CD14-positive monocyte (primary cell): ENCODE measurements around the gene TOGARAM1. TPM values are rescaled to one million over a fixed set of nuclear protein-coding genes. Genes with fewer than 3 reads are reported as not detected.
A peak's percentile ranks its signal among the peaks of the same experiment; 100 is the strongest.

Source experiments
- DNase-seq, 3 donors: peaks; one replicate each; pipeline ENCODE4 v3.0.0-alpha.2; 2011 to 2022
- H2AFZ ChIP-seq: 2 replicates; pipeline ENCODE4 v1.6.0; 2012; ENCODE audit warnings: mild to moderate bottlenecking, low read depth, low read length, inconsistent platforms; ENCODE audit not compliant: insufficient read depth, poor library complexity, severe bottlenecking
- H3K27ac ChIP-seq, 2 donors: 1 replicate in 1 of 2; 2 replicates in 1 of 2; pipeline ENCODE4 v1.5.1; 2012 to 2013; ENCODE audit warnings: low read length in 2 of 2, control low read depth in 1 of 2, inconsistent platforms in 1 of 2, low read depth in 1 of 2, mild to moderate bottlenecking in 1 of 2
- H3K27me3 ChIP-seq, 2 donors: one replicate each; pipeline versions ENCODE4 v1.6.0 to v1.6.1; 2011 to 2013; ENCODE audit warnings: low read length in 2 of 2; ENCODE audit not compliant: control insufficient read depth in 2 of 2, insufficient read depth in 2 of 2
- H3K36me3 ChIP-seq, 2 donors: replicated peaks in 1 of 2; 1 replicate in 1 of 2; 2 replicates in 1 of 2; pipeline versions ENCODE4 v1.5.1 to v1.6.1; 2012 to 2013; ENCODE audit warnings: low read length in 2 of 2, control low read depth in 1 of 2, inconsistent platforms in 1 of 2, mild to moderate bottlenecking in 1 of 2; ENCODE audit not compliant: insufficient read depth in 2 of 2, control insufficient read depth in 1 of 2
- H3K4me1 ChIP-seq, 2 donors: 1 replicate in 1 of 2; 2 replicates in 1 of 2; pipeline versions ENCODE4 v1.5.1 to v1.6.1; 2012 to 2013; ENCODE audit warnings: low read length in 2 of 2, control low read depth in 1 of 2, inconsistent platforms in 1 of 2, mild to moderate bottlenecking in 1 of 2, moderate library complexity in 1 of 2; ENCODE audit not compliant: insufficient read depth in 2 of 2, control insufficient read depth in 1 of 2
- H3K4me2 ChIP-seq: replicated peaks from 2 replicates; pipeline ENCODE3; 2012; ENCODE audit warnings: low read length, moderate library complexity, mild to moderate bottlenecking; ENCODE audit not compliant: poor library complexity, severe bottlenecking; ENCODE audit errors: extremely low read depth
- H3K4me3 ChIP-seq, 3 experiments: fragments of 200-600 bp in 1 of 3; sonication (generic) in 1 of 3; replicated peaks in 1 of 3; 1 replicate in 2 of 3; 2 replicates in 1 of 3; pipeline ENCODE4 v1.5.1; 2011 to 2013; ENCODE audit warnings: low read length in 3 of 3, mild to moderate bottlenecking in 3 of 3, control low read depth in 2 of 3, low read depth in 2 of 3, inconsistent platforms in 1 of 3, moderate library complexity in 1 of 3
- H3K79me2 ChIP-seq: 2 replicates; pipeline ENCODE4 v1.6.0; 2012; ENCODE audit warnings: mild to moderate bottlenecking, control low read depth, inconsistent platforms, low read length, moderate library complexity; ENCODE audit not compliant: insufficient read depth
- H3K9ac ChIP-seq: 2 replicates; pipeline ENCODE4 v1.6.0; 2017; ENCODE audit warnings: low read length, mild to moderate bottlenecking; ENCODE audit not compliant: insufficient read depth, poor library complexity, severe bottlenecking
- H3K9me3 ChIP-seq, 2 donors: replicated peaks in 1 of 2; 1 replicate in 1 of 2; 2 replicates in 1 of 2; pipeline versions ENCODE4 v1.5.1 to v1.6.1; 2012 to 2013; ENCODE audit warnings: low read length in 2 of 2, control low read depth in 1 of 2; ENCODE audit not compliant: control insufficient read depth in 1 of 2, insufficient read depth in 1 of 2
- H4K20me1 ChIP-seq: 2 replicates; pipeline ENCODE4 v1.6.0; 2012; ENCODE audit warnings: mild to moderate bottlenecking, low read length, control low read depth, moderate library complexity; ENCODE audit not compliant: insufficient read depth
- H3K27ac Mint-ChIP-seq, 7 donors: one replicate each; pipeline ENCODE4 v1.8.0; 2020; ENCODE audit warnings: mild to moderate bottlenecking in 7 of 7, mixed read lengths in 7 of 7, moderate library complexity in 6 of 7, inconsistent platforms in 2 of 7
- H3K27me3 Mint-ChIP-seq, 3 donors: one replicate each; pipeline ENCODE4 v1.8.0; 2021 to 2022; ENCODE audit warnings: low read depth in 3 of 3, mild to moderate bottlenecking in 3 of 3, mixed read lengths in 3 of 3, moderate library complexity in 3 of 3, inconsistent platforms in 1 of 3
- H3K36me3 Mint-ChIP-seq, 2 donors: one replicate each; pipeline ENCODE4 v1.8.0; 2020; ENCODE audit warnings: mixed read lengths in 2 of 2, inconsistent platforms in 1 of 2, mild to moderate bottlenecking in 1 of 2
- H3K4me1 Mint-ChIP-seq: one replicate; pipeline ENCODE4 v1.8.0; 2020; ENCODE audit warnings: mild to moderate bottlenecking, mixed read lengths
- H3K4me3 Mint-ChIP-seq, 2 donors: one replicate each; pipeline ENCODE4 v1.8.0; 2020; ENCODE audit warnings: mild to moderate bottlenecking in 2 of 2, mixed read lengths in 2 of 2, moderate library complexity in 1 of 2
- H3K9me3 Mint-ChIP-seq, 7 donors: one replicate each; pipeline ENCODE4 v1.8.0; 2020 to 2022; ENCODE audit warnings: mixed read lengths in 7 of 7, mild to moderate bottlenecking in 6 of 7, moderate library complexity in 6 of 7, inconsistent platforms in 2 of 7
- WGBS: methylation state at CpG from one replicate; pipeline ENCODE4 v1.1.5; 2013; ENCODE audit warnings: missing lambda C conversion rate; ENCODE audit not compliant: insufficient coverage; 5-methylcytosine and 5-hydroxymethylcytosine counted together
- intact Hi-C, 2 donors: fragments of 100-400 bp; cut with micrococcal nuclease; formaldehyde crosslinking; loops; one replicate each; pipeline versions ENCODE4 v1.15.0 to v1.15.1; 2023
- polyA plus RNA-seq, 3 donors: library from polyadenylated mRNA; depleted of rRNA in 1 of 3; unstranded in 2 of 3; stranded (reverse) in 1 of 3; fragments of 300-500 nt in 2 of 3; fragments of >200 nt in 1 of 3; fragmentation: Illumina TruSeq in 2 of 3; gene quantifications; 1 replicate in 2 of 3; 2 replicates in 1 of 3; pipeline ENCODE4 v1.2.3, GENCODE V29; 2012 to 2021
- small RNA-seq: library from RNA; depleted of rRNA; stranded (forward); fragments of <200 nt; gene quantifications from one replicate; pipeline ENCODE3, GENCODE V24; 2012; ENCODE audit warnings: low read depth; ENCODE audit not compliant: insufficient read length
- TF ChIP-seq, protein P1 (sequence below): fragments of 200-600 bp; IDR thresholded peaks from one replicate; pipeline ENCODE4 v1.8.0; 2022; ENCODE audit warnings: antibody characterized with exemption, mild to moderate bottlenecking

Gene TOGARAM1
- polyA plus RNA-seq, 3 donors, result 2.6 to 3.8 (median 3.4) TPM

DNA sequence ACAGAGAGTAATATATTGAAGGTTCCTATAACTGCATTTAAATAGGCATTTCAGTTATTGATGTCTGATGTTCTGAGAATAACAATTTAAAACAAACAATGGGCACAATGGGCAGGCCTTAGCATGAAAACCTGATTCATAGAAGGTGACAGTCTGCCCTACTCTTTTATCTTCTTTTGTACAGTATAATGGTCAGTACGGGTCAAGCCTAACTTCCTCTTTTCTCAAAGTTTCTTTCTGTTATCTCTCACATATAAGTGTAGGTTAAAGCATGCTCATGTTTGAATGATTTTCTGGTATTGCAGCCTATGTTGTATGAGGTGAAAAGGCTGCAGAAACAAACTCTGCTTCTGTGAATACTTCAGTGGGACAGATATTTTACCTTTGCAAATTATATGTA lies 158.1 kb downstream of the TOGARAM1 start:
- Histone ChIP-seq H4K20me1 (no peaks in the 10 kb centered on the region), H2AFZ (no peak overlapping the region), H3K4me3 (no peak overlapping the region), H3K36me3 (peaks cover 66 to 96% of the 10 kb centered on the region in 2 donors), H3K9ac (no peak overlapping the region), H3K27me3 (no peaks in the 10 kb centered on the region), H3K4me1 (no peaks in the 10 kb centered on the region), H3K27ac (peak overlapping the region in 1 of 2 donors; percentile 2), H3K79me2 (no peaks in the 10 kb centered on the region), H3K9me3 (no peaks in the 10 kb centered on the region), H3K4me2 (no peak overlapping the region)
- peaks cover 0 to 2% (median 0%) of the 10 kb centered on the region in 7 donors for H3K9me3 Mint-ChIP-seq
- intact Hi-C loops, result no loop called here
- DNase-seq, result no peak
- peaks cover 52 to 85% of the 10 kb centered on the region in 2 donors for H3K36me3 Mint-ChIP-seq
- no CpG with 5 or more reads among the region's 1 CpG for WGBS
- no peak overlapping the region for H3K4me3 Mint-ChIP-seq
- H3K27me3 Mint-ChIP-seq, result no peaks in the 10 kb centered on the region
- H3K27ac Mint-ChIP-seq, result no peak overlapping the region
- H3K4me1 Mint-ChIP-seq, result no peaks in the 10 kb centered on the region
- TF ChIP-seq, protein P1, sequence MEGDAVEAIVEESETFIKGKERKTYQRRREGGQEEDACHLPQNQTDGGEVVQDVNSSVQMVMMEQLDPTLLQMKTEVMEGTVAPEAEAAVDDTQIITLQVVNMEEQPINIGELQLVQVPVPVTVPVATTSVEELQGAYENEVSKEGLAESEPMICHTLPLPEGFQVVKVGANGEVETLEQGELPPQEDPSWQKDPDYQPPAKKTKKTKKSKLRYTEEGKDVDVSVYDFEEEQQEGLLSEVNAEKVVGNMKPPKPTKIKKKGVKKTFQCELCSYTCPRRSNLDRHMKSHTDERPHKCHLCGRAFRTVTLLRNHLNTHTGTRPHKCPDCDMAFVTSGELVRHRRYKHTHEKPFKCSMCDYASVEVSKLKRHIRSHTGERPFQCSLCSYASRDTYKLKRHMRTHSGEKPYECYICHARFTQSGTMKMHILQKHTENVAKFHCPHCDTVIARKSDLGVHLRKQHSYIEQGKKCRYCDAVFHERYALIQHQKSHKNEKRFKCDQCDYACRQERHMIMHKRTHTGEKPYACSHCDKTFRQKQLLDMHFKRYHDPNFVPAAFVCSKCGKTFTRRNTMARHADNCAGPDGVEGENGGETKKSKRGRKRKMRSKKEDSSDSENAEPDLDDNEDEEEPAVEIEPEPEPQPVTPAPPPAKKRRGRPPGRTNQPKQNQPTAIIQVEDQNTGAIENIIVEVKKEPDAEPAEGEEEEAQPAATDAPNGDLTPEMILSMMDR, result no peak

DNA sequence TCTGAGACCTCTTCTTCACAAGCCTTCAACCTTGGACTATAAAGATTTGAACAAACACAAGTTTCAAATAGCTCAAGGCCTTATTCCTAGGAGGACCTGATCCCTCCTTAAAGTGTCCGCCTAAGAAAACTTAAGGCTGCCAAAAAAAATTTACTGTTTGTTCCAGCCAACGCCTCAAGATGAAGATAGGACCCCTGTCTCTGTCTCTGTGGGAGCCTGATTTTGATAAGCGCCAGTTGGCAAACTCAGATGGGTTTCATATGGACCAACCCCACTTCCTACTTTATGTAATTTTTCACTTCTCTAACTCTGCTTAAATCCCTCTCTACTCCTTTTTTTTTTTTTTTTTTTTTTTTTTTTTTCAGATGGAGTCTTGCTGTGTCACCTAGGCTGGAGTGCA lies 161.3 kb downstream of the TOGARAM1 start:
- 100% methylated on average over 2 of the region's 3 CpGs for WGBS
- H3K9me3 Mint-ChIP-seq, result peaks cover 0 to 2% (median 0%) of the 10 kb centered on the region in 7 donors
- no peak overlapping the region for H2AFZ ChIP-seq
- no peaks in the 10 kb centered on the region for H3K4me1 Mint-ChIP-seq
- no peak overlapping the region for H3K4me3 ChIP-seq
- H3K9ac ChIP-seq, result no peak overlapping the region
- H3K79me2 ChIP-seq, result peaks cover 4% of the 10 kb centered on the region
- H3K9me3 ChIP-seq, result no peaks in the 10 kb centered on the region
- DNase-seq, result no peak
- H3K36me3 ChIP-seq, result peaks cover 52 to 85% of the 10 kb centered on the region in 2 donors
- TF ChIP-seq, protein P1, result no peak
- intact Hi-C loops, result no loop called here
- no peaks in the 10 kb centered on the region for H3K4me1 ChIP-seq
- H3K27me3 ChIP-seq, result no peaks in the 10 kb centered on the region
- H3K4me3 Mint-ChIP-seq, result no peak overlapping the region
- peaks cover 44 to 77% of the 10 kb centered on the region in 2 donors for H3K36me3 Mint-ChIP-seq
- no peaks in the 10 kb centered on the region for H4K20me1 ChIP-seq
- H3K4me2 ChIP-seq, result no peak overlapping the region
- no peaks in the 10 kb centered on the region for H3K27me3 Mint-ChIP-seq
- H3K27ac Mint-ChIP-seq, result no peak overlapping the region
- H3K27ac ChIP-seq, result no peak overlapping the region

Small RNA genes within 50 kb of the gene (small RNA-seq; reads per million reads assigned to genes)
- gene RF00151 (1.2 reads per million), gene SNORD127 (35,566 reads per million, percentile 100 among the genes with 10 or more reads in this experiment)

Other genes with a start within 250 kb of the TOGARAM1 start
- gene KLHL28, start 243 bp upstream of the TOGARAM1 start, polyA plus RNA-seq, result 10 to 100 TPM in 2 of 3 donors, 1 to 10 TPM in 1; 4.1 to 16.8 (median 16.4) TPM
- 10 to 100 TPM in 1 of 3 donors, 1 to 10 TPM in 2; 3.3 to 26.1 (median 5.4) TPM for gene PRPF39, start 121.9 kb downstream of the TOGARAM1 start, polyA plus RNA-seq
- gene FKBP3, start 172.3 kb downstream of the TOGARAM1 start, polyA plus RNA-seq, result 10 to 100 TPM; 18.1 to 50.3 (median 42.5) TPM
- 1 to 10 TPM in 2 of 3 donors, under 1 TPM in 1; 0.66 to 1.6 (median 1.2) TPM for gene FANCM, start 173.7 kb downstream of the TOGARAM1 start, polyA plus RNA-seq